SIG-M5 (cell line): Measurements from ENCODE around the gene MPO.
A peak's percentile ranks its signal among the peaks of the same experiment; 100 is the strongest.

Source experiments
- DNase-seq: peaks from one replicate; lab custom pipeline; 2025; lab: John Stamatoyannopoulos, UW

MPO gene

GRCh38 chr17:58280480-58281217 lies at the start of gene MPO:
MPO (minus strand) TSS chr17:58280935; CDS start chr17:58280758, 177 bp downstream.
- peak; percentile 89 for DNase-seq

GRCh38 chr17:58329810-58330537 lies 49.2 kb upstream of the MPO start:
- peak; percentile 96 for DNase-seq

- DNase-seq, result peak; percentile 79
Observed at GRCh38 chr17:58329035-58329809, 48.5 kb upstream of the MPO start.

DNA sequence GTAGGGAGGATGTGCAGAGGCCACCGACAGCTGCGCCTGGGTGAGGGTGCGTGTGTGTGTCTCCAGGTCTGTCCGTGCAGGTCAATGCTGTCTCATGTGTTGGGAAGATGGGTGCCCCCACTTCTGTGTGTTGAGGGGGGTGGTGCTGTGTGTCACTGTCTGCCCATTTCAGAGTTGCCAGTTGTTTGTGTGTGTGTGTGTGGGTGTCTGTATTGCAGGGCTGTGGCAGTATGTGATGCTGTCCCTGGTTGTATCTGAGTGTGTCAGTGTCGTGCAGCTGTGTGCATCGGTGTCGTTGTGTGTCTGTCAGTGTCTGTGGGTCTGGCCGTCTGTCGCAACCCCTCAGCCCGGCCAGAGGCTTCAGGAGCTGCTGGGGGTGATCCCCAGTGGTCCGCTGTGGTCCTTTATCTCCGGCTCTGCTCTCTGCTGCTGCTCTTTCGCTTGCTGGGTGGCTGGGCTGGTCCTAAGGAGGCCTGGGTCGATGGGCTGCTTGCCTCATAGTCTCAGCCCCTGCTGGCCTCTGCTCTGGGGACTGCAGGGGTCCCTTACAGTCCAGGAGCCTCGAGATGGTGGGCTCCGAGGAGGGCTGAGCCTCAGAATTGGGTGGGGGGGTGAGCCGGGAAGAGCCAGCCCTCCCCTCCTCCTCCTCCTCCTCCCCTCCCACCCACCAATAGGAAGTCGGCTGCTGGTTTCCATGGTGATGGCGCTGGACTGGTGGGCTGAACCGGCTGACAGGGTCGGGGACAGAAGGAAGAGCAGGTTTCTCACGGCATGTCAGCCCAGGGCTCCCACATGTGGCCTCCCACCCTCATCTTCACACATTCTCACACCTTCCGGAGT lies 47.7 kb upstream of the MPO start, which contains the start of gene TSPOAP1:
Gene TSPOAP1 (minus strand): TSS at position 601 of the 840 bp plus-strand sequence. CDS start 875 bp downstream, outside the sequence.
- DNase-seq, result no peak

DNA sequence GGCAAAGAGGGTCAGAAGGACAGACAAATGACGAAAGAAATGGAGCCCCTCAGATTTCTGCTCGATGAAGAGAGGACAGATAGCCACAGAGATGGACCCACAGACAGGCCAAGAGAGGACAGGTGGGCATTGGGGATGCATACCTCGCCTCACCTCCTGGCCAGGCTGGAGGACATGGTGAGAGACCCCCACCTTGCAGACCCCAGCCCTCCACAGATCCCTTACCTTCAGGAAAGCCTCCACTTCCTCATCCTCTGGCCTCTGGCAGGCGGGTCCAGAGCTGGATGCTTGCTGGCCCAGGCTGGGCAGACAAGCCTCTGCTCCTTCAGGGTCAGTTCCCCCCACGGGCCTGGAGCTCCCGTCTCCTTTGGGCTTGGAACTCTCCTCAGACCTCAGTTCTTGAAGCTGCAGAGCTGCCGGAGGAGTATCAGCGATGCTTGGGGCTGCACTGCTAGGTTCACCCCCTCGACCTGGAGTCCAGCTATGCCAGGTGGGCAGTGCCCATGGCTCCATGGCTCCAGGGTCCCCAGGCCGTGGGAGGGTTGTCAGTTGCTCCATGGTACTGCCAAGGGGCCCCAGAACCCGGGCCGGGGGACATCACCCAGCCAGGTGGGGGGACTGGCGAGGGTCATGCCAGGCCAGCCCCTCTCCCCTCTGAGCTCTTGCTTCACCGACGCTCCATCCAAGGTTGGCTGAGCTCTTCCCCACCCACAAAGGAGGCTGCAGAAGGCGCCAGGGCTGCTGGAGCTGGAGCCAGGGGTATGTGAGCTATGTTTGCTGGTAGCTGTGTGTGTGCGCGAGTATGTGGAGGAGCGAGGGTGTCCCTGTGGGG lies 46.8 kb upstream of the MPO start:
- no peak for DNase-seq

GRCh38 chr17:58326609-58327362 lies 46.1 kb upstream of the MPO start:
- no peak for DNase-seq

GRCh38 chr17:58325976-58326468 lies 45.3 kb upstream of the MPO start:
- DNase-seq, result no peak

DNA sequence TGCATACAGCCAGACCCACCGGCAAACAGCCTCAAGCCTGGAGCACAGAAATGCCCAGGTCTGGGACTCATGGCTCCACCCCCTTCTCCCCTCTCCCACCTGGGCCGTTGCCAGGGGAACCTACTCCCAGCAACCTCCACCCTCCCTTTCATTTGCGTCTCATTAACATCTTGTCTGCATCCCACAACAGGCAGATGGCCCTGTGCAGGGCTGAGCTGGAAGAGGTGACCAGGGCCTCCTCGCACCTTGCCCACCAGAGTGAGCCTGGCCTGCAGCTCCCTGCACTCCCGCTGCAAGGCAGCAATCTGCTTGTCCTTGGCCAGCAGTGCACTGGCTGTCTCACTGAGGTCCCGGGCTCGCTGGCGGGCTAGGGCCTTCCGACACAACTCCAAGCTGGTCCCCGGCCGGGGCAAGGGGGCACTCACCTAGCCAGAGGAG lies 44.6 kb upstream of the MPO start:
- DNase-seq, result no peak

- DNase-seq, result no peak
Observed at GRCh38 chr17:58324409-58325288, 43.9 kb upstream of the MPO start.

DNA sequence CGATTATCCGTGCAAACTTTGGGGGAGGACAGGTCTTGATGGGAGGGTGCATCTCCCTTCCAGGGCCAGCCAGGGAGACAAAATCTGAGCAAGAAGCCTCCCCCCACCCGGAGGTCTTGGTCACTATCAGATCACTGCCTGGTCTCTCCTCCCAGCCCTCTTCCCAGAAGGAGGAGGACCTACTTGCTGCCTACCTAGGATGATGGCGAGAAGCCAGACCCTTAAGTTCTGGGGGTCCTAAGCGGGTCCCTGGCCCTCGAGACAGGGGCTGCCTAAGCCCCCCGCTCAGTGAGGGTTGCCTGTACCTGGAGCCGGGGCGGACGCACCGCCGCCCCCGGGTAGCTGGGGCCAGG lies 43.3 kb upstream of the MPO start:
- no peak for DNase-seq

DNA sequence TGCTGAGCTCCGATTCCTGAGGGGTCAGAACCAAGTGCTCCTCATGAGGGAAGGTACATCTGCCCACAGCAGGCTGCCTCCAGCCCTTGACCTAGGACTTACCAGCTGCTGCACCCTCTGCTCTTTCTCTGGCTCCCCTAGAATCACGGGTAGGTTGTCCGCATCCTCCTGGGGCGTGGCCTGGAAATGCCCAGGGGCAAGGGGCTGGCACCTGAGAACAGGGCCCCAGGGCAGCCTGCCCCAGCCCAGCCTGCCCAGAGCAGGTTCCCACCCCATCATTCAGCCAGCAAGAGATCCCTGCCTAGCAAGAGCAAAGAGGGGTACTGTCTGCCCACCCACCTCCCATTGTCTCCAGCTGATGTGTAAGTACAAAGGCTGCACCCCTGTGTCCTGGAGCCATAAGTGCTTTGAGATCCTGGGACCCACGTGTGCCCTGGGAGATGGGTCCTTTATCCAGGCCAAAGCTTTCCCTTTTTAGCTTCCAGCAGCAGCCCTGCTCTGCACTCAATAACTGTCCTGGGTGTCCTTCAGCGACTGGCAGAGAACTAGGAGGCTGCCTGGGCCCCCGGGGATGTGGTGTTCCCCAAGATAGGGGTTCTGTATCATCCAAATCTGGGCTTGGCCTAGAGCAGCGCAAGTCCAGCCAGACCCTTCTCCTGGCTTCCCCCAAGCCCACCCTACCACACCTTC lies 42.8 kb upstream of the MPO start:
- no peak for DNase-seq

GRCh38 chr17:58322581-58323185 lies 41.9 kb upstream of the MPO start:
- DNase-seq, result no peak

- no peak for DNase-seq
Observed at GRCh38 chr17:58321571-58322525, 41.1 kb upstream of the MPO start.

DNA sequence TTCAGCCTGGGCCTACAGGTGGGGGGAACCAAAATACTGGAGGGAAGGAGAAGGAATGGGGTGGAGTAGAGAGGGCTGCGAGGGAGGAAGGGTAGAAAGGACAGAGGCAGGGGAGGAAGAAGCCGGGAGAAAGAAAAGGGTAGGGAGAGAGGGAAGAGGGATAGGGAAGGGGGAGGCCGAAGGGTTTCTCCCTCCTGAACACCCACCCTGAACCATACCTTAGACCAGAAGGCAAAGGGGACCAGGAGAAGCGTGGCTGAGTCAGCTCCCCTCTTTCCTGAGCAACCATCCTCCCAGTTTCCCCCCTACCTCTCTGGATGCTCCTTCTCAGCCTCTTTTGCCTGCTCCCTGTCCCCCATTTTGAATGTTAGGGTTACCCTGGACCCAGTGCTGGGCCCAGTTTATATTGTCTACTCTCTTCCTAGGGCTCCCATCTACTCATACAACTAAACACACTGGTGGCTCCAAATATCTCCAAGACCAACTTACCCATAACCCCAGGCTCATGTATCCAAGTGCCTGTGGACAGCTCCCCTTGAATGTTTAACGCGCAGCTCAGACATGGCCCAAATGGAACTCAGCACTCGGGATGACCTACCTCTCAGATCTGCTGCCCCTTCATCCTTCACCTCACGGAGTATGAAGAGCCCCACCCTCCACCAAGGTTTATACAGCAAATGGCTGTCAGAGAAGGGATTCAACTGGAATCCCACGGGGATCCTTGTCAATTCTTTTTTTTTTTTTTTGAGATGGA lies 40.0 kb upstream of the MPO start:
- DNase-seq, result no peak

DNA sequence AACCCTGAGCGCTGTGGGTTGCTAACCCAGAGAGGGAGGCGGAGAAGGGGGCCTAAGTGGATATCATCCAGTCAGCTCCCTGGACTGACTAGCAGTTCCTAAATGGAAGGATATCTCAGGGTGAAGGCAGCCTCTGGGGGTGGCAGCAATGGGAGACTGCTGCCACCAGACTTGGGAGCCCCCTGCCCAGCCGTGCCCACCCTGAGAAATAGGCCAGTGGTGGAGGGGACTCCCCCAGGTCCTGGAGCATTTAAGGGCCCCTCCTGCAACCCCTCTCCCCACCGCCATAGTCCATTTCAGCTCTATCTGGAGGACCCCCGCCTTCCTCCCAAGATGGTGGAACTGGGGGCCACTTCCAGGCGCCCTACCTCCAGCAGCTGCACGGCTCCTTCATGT lies 39.4 kb upstream of the MPO start:
- no peak for DNase-seq
